ENCODE data around the gene CCNI.

GRCh38 chr4:77023920-77024319 is 51.9 kb downstream of the CCNI start:
- TF ChIP-seq CTCF (IDR thresholded peaks at IDR 0.05) = no peak
- TF ChIP-seq POLR2A (IDR thresholded peaks at IDR 0.05) = no peak

Measured in Peyer's patch (tissue), 4 donors.